T-helper 17 cell (primary cell): ENCODE data around the gene C2orf81. TPM values are rescaled to one million over a fixed set of nuclear protein-coding genes. Genes with fewer than 3 reads are reported as not detected.
"Not testable (repeated sequence)": the region's sequence is repeated elsewhere in the genome, so short reads cannot be mapped to it uniquely, and the experiment has no call there.

ENCODE experiments used
- ATAC-seq: fragments of 150-1000 bp; cut with Tn5 transposase; 2 replicates; pipeline ENCODE4 v1.10.0; 2021; ENCODE audit warnings: mild to moderate bottlenecking, moderate library complexity
- DNase-seq, 3 donors: peaks; one replicate each; pipeline versions ENCODE4 v3.0.0 to v3.0.0-alpha.2; 2020 to 2021
- H3K9me3 ChIP-seq: one replicate; pipeline ENCODE4 v1.7.0; 2013; ENCODE audit warnings: low read length, mild to moderate bottlenecking; ENCODE audit not compliant: control insufficient read depth, poor library complexity, severe bottlenecking
- H3K27ac Mint-ChIP-seq: one replicate; pipeline ENCODE4 v1.8.0; 2022; ENCODE audit warnings: mild to moderate bottlenecking, moderate library complexity, mixed read lengths
- H3K27me3 Mint-ChIP-seq: one replicate; pipeline ENCODE4 v1.8.0; 2022; ENCODE audit warnings: mixed read lengths
- H3K36me3 Mint-ChIP-seq: one replicate; pipeline ENCODE4 v1.8.0; 2022; ENCODE audit warnings: low read depth, mixed read lengths
- H3K4me1 Mint-ChIP-seq: one replicate; pipeline ENCODE4 v1.8.0; 2022; ENCODE audit warnings: mild to moderate bottlenecking, mixed read lengths
- H3K4me3 Mint-ChIP-seq: one replicate; pipeline ENCODE4 v1.8.0; 2022; ENCODE audit warnings: mild to moderate bottlenecking, moderate library complexity, mixed read lengths
- total RNA-seq, 4 donors: library from RNA in 2 of 4; stranded (reverse) in 2 of 4; gene quantifications; one replicate each; pipeline ENCODE4 v1.2.3 and lab custom pipeline; 2022 to 2026

C2orf81 gene
- total RNA-seq, 2 donors from 2014 or later, result 2.9 to 3.3 TPM

DNA sequence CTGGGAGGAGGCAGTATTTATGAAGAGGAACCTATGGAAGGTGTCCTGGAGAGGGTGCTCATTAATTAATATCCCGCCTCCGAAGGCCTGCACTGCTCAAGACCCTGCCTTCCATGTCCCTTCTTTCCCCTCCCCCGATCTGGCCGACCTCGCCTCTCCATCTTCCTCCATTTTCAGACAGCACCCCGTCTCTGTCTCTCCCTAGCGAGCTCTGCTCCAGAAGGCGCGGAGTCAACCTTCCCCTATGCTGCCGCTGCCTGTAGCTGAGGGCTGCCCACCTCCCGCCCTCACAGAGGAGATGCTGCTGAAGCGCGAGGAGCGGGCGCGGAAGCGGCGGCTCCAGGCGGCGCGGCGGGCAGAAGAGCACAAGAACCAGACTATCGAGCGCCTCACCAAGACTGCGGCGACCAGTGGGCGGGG lies 35.7 kb upstream of the C2orf81 start:
- Mint-ChIP-seq H3K4me3 (peak overlapping the region; percentile 100), H3K27me3 (no peaks in the 10 kb centered on the region), H3K4me1 (peaks cover 59% of the 10 kb centered on the region), H3K36me3 (peaks cover 10% of the 10 kb centered on the region), H3K27ac (peak overlapping the region; percentile 100)
- ATAC-seq (no peak), DNase-seq (no peak)
- no peaks in the 10 kb centered on the region for H3K9me3 ChIP-seq

DNA sequence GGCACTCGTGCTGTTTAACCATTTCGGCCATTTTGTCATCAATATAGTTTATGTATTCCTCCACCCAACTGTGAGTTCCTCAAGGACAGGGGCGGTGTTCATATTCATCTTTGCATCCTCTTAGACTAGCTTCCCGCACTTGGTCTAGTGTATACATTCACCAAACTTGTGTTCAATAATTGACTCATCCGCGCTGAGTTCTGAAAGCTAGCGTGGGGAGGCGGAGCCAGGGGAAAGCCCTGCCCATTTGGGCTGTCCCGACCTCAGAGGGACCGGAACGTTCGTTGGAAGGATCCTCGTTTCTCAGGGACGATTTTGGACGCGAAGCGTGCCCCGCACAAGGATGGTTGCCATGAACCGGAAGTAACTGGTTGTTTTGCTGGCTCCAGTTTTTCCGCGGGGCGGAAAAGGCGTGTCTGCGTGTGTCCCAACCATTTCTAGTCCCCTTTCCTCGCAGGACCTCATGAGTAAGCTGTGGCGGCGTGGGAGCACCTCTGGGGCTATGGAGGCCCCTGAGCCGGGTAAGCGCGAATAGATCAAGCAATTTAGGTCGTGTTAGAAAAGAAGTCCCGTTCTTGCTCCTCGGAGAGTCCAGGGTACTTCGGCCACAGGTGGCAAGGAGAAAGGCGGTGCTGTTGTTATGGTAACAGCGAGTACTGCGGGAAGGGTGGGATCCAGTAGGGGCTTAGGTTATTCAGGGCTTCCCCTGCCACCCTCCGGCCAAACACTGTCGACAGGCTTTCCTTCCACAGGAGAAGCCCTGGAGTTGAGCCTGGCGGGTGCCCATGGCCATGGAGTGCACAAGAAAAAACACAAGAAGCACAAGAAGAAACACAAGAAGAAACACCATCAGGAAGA lies 33.5 kb upstream of the C2orf81 start, which contains the start of gene INO80B:
INO80B (plus strand) TSS at position 434 of the 858 bp plus-strand sequence; CDS start at position 464, 30 bp downstream.
- H3K36me3 Mint-ChIP-seq, result peaks cover 10% of the 10 kb centered on the region
- H3K4me1 Mint-ChIP-seq, result peaks cover 58% of the 10 kb centered on the region
- H3K9me3 ChIP-seq, result no peaks in the 10 kb centered on the region

DNA sequence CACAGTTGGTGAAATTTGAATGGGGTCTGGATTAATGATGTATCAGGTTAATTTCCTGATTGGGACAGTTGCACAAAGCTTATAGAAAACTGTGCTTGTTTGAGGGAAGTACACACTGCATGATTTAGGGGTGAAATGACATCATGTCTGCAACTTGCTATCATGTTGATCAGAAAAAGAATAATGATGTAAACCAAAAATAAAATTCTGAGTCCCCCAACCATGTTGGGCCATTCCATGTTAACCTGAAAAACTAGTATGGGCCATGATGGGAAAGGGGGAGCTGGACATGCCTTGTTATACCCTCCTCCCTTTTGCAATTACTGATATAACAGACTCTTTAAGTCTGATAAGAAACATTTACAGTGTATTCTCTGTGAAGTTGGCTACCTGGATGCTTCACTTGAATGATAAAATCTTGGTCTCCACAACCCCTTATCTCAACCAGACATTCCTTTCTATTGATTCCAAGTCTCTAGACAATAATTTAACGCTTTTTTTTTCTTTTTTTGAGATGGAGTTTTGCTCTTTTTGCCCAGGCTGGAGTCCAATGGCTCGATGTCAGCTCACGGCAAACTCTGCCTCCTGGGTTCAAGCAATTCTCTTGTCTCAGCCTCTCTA lies 29.3 kb upstream of the C2orf81 start:
- DNase-seq (no peak), ATAC-seq (no peak)
- Mint-ChIP-seq H3K4me3 (no peak overlapping the region), H3K36me3 (peaks cover 5% of the 10 kb centered on the region), H3K4me1 (peaks cover 23% of the 10 kb centered on the region), H3K27ac (no peak overlapping the region), H3K27me3 (peaks cover 7% of the 10 kb centered on the region)
- H3K9me3 ChIP-seq, result no peaks in the 10 kb centered on the region

More for the DNA sequence above, 33.5 kb upstream of the C2orf81 start, which contains the start of gene INO80B:
- Mint-ChIP-seq H3K27me3 (no peaks in the 10 kb centered on the region), H3K27ac (peak within 1 kb of the TSS; percentile 100), H3K4me3 (peak within 1 kb of the TSS; percentile 100)
- ATAC-seq (peak; percentile 43), DNase-seq (peak; percentile 82 to 95 (median 93))

DNA sequence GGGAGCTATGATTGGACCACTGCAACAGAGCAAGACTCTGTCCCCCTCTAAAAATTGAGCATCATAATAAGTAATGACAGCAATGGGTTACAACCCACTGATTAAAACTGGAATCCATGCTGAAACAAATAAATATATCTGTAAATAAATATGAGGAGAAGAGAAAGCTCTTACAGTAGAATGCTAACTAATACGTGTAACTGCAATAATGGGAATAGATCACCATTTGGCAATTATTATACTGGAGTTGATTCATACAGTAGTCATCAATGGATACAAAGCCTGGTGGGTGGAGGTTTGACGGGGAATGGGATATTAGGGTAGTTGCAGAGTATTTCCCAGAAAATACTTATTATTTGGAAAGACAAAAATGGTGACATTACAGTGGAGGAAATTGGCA lies 27.4 kb upstream of the C2orf81 start:
- no peak for ATAC-seq
- peaks cover 23% of the 10 kb centered on the region for H3K27me3 Mint-ChIP-seq
- no peaks in the 10 kb centered on the region for H3K36me3 Mint-ChIP-seq

DNA sequence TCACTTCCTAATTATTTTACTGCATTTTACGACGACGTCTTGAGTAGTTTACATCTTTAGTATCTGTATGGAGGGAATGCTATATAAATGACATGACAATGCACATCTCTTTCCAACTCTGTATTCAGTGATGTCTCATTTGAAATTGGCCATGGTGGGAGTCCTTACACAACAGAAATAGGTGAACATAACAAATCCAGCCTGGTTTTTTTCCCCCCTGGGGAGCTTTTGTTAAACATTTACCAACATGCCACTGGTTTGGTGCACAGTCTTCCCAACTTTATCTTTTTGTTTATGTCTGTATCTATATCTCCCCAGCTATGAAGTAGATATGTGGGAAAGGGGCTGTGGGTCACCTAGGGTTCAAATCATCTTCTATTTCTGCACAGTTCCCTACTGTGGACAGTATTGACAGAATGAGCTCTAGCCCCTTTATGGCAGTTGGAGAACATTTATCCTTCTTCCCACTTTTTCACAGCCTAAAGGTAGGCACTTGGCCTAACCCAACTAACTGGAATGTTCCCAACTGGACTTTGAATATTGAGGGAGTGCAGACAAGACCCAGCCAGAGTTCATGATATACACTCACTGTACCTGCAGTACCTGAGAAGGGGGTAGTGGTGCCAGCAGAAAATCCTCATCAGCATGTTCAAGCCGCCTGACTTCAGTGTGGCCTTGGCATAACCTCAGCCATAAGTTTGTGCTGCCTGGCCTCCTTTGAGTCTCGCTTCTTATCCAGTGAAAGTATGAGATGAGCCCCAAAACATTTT lies 26.0 kb upstream of the C2orf81 start:
- ATAC-seq, result no peak
- H3K9me3 ChIP-seq, result no peaks in the 10 kb centered on the region
- Mint-ChIP-seq H3K4me3 (no peak overlapping the region), H3K27me3 (peaks cover 24% of the 10 kb centered on the region), H3K4me1 (peaks cover 1% of the 10 kb centered on the region), H3K27ac (no peak overlapping the region), H3K36me3 (no peaks in the 10 kb centered on the region)
- DNase-seq, result no peak

More for the DNA sequence above, 27.4 kb upstream of the C2orf81 start:
- DNase-seq, result no peak
- peaks cover 8% of the 10 kb centered on the region for H3K4me1 Mint-ChIP-seq
- H3K27ac Mint-ChIP-seq, result no peak overlapping the region
- no peak overlapping the region for H3K4me3 Mint-ChIP-seq
- no peaks in the 10 kb centered on the region for H3K9me3 ChIP-seq

DNA sequence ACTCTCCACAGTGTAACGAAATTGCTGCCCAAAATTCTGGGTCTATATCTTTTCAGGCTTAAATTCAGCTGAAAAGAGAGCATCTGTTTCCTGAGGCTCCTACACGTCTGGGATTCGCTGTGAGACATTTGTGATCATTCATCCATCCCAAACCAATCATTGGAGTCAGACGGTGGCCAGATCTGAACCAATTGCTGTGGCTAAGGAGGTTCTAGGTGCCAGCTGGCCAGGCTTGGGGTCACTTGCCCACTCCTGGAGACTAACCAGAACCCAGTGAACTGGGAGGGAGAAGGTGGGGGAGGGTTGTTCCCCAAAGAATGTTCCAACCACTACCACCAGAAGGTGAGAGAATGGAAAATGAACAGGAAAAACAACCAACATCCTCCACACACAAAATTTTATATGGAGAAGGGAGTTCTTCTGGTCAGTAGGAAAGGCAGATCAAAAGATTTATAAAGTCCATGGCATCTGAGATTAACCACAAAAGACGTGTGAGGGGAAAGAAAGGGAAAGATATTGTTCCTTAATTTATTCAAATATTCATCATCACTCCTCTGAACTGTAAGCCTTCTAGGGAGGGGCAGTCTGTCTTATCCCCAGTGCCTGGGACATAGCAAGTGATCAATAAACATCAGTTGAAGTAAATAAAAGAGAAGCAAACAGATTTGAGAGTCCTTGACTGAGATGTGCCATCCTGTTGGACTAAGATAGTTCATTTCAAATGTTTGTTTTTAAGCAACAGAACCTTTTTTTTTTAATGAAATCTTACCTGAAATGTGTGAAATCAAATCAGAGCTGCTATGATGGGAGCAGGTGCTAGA lies 23.3 kb upstream of the C2orf81 start:
- DNase-seq, result no peak
- Mint-ChIP-seq H3K4me3 (no peak overlapping the region), H3K36me3 (no peaks in the 10 kb centered on the region), H3K27me3 (peaks cover 38% of the 10 kb centered on the region), H3K4me1 (peaks cover 2% of the 10 kb centered on the region), H3K27ac (no peak overlapping the region)
- ATAC-seq, result no peak
- H3K9me3 ChIP-seq, result no peaks in the 10 kb centered on the region

DNA sequence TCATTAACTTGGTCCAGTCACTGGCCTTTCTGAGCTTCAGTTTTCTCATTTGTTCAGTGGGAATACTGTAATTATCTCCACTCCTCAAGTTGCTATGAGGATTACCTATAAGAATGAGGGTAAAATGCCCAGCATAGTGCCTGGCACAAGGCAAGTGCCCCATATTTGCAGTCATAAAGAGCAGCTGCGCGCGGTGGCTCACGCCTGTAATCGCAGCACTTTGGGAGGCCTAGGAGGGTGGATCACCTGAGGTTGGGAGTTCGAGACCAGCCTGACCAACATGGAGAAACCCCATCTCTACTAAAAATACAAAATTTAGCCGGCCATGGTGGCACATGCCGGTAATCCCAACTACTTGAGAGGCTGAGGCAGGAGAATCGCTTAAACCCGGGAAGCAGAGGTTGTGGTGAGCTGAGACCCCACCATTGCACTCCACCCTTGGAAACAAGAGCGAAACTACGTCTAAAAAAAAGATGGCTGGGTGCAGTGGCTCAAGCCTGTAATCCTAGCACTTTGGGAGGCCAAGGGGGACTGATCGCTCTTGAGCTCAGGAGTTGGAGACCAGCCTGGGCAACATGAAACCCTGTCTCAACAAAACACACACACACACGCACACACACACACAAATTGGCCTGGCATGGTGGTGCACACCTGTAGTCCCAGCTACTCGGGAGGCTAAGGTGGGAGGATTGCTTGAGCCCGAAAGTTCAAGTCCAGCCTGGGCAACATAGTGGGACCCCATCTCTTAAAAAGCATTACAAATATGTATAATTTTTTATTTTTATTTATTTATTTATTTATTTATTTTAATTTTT lies 21.3 kb upstream of the C2orf81 start:
- not testable (repeated sequence) for ATAC-seq, H3K9me3 ChIP-seq, DNase-seq, H3K36me3 Mint-ChIP-seq, H3K4me1 Mint-ChIP-seq, H3K27ac Mint-ChIP-seq
- Mint-ChIP-seq H3K27me3 (peaks cover 58% of the 10 kb centered on the region), H3K4me3 (peak overlapping the region; percentile 59)

DNA sequence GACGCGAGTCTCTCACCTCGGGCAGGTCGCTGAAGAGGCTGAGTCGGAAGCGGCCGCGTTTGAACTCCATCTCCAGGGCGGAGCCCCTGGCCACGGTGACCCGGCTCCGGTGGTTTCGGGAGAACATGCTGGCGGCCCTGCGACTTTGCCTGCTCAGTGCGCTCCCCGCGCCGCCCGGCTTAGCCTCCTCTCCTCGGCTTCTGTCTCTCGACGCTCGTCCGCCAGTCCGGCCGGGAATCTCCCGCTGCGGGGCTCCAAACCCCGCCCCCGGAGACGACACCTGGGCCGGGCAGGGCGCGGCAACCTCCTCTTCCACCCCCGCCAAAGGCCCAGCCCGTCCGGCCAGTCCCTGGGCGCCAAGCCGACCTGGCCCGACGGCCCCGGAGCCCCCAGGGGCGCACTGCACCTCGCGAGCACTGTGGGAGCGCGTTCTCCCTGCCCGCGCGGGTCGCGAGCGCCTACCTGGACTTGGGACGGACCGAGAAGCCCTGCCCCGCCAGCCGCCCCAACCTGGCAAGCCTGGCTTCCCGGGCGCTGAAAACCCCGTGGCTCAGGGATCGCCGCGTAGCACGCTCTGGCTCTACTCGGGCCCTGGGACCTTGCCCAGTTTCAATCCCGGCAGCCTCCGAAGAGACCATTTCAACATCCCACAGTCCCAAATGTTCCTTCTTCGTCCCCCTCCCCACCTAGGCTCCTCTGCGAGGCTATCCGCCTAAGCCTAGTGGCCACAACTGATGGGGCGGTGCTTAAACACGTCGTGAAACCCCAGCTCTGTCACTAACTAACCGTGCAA lies 20.5 kb upstream of the C2orf81 start, which contains the start of gene RTKN:
RTKN (minus strand) TSS at position 248 of the 793 bp plus-strand sequence; CDS start at position 127, 121 bp downstream.
- H3K9me3 ChIP-seq, result no peaks in the 10 kb centered on the region
- DNase-seq (no peak), ATAC-seq (peak; percentile 51)
- Mint-ChIP-seq H3K4me1 (peaks cover 9% of the 10 kb centered on the region), H3K27ac (peak within 1 kb of the TSS; percentile 34), H3K36me3 (peaks cover 9% of the 10 kb centered on the region), H3K4me3 (peak within 1 kb of the TSS; percentile 63), H3K27me3 (peaks cover 56% of the 10 kb centered on the region)

DNA sequence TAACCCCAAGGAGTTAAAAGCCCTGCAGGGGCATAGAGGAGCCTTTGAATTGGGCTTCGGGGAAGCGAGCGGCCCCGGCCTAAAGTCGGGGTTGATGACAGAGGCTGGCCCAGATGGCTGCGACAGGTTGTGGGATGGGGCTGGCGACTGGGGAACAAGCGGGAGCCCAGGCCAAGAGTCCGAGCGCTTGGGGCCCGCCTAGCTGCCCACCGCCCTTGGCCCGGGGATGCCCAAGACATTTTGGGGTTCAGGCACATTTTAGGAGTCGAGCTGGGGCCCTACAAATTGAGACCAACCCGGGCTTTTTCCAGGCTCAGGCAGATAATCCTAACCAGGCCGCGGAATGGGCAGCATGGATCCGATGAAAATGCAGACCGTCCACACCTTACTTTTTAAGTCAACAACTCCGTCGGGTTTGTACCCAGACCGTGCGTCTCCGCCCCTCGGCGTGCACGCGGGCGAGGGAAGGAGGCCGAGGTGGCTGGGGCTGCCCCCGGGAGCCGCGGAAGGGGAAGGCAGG lies 19.8 kb upstream of the C2orf81 start:
- Mint-ChIP-seq H3K4me3 (peak overlapping the region; percentile 63), H3K27me3 (peaks cover 56% of the 10 kb centered on the region), H3K36me3 (peaks cover 9% of the 10 kb centered on the region), H3K27ac (peak overlapping the region; percentile 34), H3K4me1 (peaks cover 9% of the 10 kb centered on the region)
- ATAC-seq (peak; percentile 62), DNase-seq (no peak)
- no peaks in the 10 kb centered on the region for H3K9me3 ChIP-seq

DNA sequence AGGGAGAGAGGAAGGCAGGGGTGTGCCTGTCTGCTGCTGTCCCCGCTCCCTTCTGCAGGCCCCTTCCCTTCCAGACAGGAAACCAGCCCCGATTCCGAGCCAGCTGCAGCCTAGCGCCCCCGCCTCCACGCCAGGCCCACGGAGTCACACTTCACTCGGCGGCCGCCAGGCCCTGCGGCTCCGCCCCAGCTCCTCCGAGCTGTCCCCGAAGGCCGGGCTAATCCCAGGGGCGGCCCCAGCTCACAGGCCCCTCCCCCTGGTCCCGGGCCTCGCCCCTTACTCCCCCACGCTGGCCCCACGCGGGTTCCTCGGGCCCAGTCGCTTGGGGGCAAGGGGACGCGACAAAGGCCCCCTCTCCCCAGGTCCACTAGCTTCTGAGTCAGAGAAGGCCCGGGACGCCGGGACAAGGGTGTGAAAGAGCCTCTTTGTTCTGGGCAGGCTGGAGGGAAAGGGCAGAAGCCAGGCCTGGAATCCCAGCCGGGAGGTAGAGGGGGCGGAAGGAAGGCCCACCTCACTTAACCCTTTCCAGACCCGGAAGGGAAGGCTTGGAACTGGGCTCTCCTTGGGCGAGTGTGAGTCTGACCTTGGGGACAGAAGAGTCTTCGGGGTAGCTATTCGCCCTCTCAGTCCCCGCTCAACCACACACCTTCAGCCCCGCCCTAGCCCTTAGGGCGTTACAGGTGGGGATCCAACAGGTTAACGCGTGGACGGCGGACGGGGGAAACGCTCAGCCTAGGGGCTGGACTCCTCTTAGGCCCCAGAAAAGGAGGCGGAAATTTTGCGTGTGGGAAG lies 19.2 kb upstream of the C2orf81 start:
- peak overlapping the region; percentile 34 for H3K27ac Mint-ChIP-seq

More for the DNA sequence above, 19.2 kb upstream of the C2orf81 start:
- peak overlapping the region; percentile 63 for H3K4me3 Mint-ChIP-seq
- peaks cover 9% of the 10 kb centered on the region for H3K4me1 Mint-ChIP-seq
- peaks cover 56% of the 10 kb centered on the region for H3K27me3 Mint-ChIP-seq
- peaks cover 9% of the 10 kb centered on the region for H3K36me3 Mint-ChIP-seq
- DNase-seq (peak in 1 of 3 donors; percentile 26), ATAC-seq (peak; percentile 75)
- H3K9me3 ChIP-seq, result no peaks in the 10 kb centered on the region
